ENCODE measurements around the gene ABCA10. TPM values are rescaled to one million over a fixed set of nuclear protein-coding genes. Genes with fewer than 3 reads are reported as not detected.

The ABCA10 gene
- total and polyA plus RNA-seq, 4 donors, result 0.32 to 5.5 (median 2.0) TPM

GRCh38 chr17:69150333-69150732 lies 78.3 kb downstream of the ABCA10 start:
- TF ChIP-seq HNF4G (IDR thresholded peaks at IDR 0.05) (no peak), GABPA (IDR thresholded peaks at IDR 0.05 in 1 of 2, conservative IDR thresholded peaks at IDR 0.05 in 1 of 2) (no peak), YY1 (IDR thresholded peaks at IDR 0.05) (no peak), NR2F2 (IDR thresholded peaks at IDR 0.05) (no peak), REST (IDR thresholded peaks at IDR 0.05) (no peak), HNF4A (conservative IDR thresholded peaks at IDR 0.05) (no peak), RAD21 (IDR thresholded peaks at IDR 0.05) (no peak), RXRA (IDR thresholded peaks at IDR 0.05) (no peak), FOXA2 (IDR thresholded peaks at IDR 0.05) (no peak), ZBTB33 (IDR thresholded peaks at IDR 0.05) (no peak), ATF3 (IDR thresholded peaks at IDR 0.05) (no peak), JUND (IDR thresholded peaks at IDR 0.05) (no peak)
- H3K9me3 ChIP-seq (ENCODE audit: control insufficient read depth in 4 of 4, low read length in 3 of 4), result no peaks in the 10 kb centered on the region
- WGBS, result 67% methylated on average over 1 of the region's 1 CpG

GRCh38 chr17:69147460-69147859 lies 81.2 kb downstream of the ABCA10 start:
- 87% methylated on average over 2 of the region's 2 CpGs for WGBS
- no peak for DNase-seq (ENCODE audit: low spot score)
- no peaks in the 10 kb centered on the region for H3K27me3 ChIP-seq (ENCODE audit: control insufficient read depth in 4 of 4, insufficient read depth in 4 of 4, low read length in 3 of 4)
- H3K36me3 ChIP-seq (ENCODE audit: control insufficient read depth in 4 of 4, insufficient read depth in 3 of 4, low read depth in 1 of 4, low read length in 3 of 4), result peaks cover 0 to 17% (median 5%) of the 10 kb centered on the region in 4 donors
- H3K4me1 ChIP-seq (ENCODE audit: control insufficient read depth in 4 of 4, insufficient read depth in 4 of 4, low read length in 3 of 4), result peaks cover 0 to 14% (median 10%) of the 10 kb centered on the region in 4 donors
- H3K9ac ChIP-seq (ENCODE audit: low read depth in 1 of 2, low read length in 2 of 2), result no peak overlapping the region
- no peaks in the 10 kb centered on the region for H3K9me3 ChIP-seq (ENCODE audit: control insufficient read depth in 4 of 4, low read length in 3 of 4)
- no peak overlapping the region for H3K4me3 ChIP-seq (ENCODE audit: low read depth in 1 of 3, low read length in 3 of 3)
- no peak overlapping the region for H3K27ac ChIP-seq (ENCODE audit: low read depth in 1 of 2, low read length in 2 of 2)
- TF ChIP-seq YY1 (IDR thresholded peaks at IDR 0.05), result no peak
- no peak for TF ChIP-seq MAX (IDR thresholded peaks at IDR 0.05)
- no peak for TF ChIP-seq RXRA (IDR thresholded peaks at IDR 0.05)
- no peak for TF ChIP-seq HNF4A (conservative IDR thresholded peaks at IDR 0.05)
- no peak for TF ChIP-seq REST (IDR thresholded peaks at IDR 0.05)
- no peak for TF ChIP-seq FOXA2 (IDR thresholded peaks at IDR 0.05)
- TF ChIP-seq SP1 (IDR thresholded peaks at IDR 0.05), result no peak
- no peak for TF ChIP-seq TAF1 (conservative IDR thresholded peaks at IDR 0.05)
- no peak for TF ChIP-seq EGR1 (IDR thresholded peaks at IDR 0.05; ENCODE audit: low read depth in 2 of 2)
- TF ChIP-seq NR2F2 (IDR thresholded peaks at IDR 0.05), result no peak
- no peak for TF ChIP-seq FOXA1 (IDR thresholded peaks at IDR 0.05)
- TF ChIP-seq CTCF (IDR thresholded peaks at IDR 0.05; ENCODE audit: low read depth, low read length, missing input control), result no peak
- TF ChIP-seq ATF3 (IDR thresholded peaks at IDR 0.05), result no peak
- TF ChIP-seq RAD21 (IDR thresholded peaks at IDR 0.05), result no peak
- no peak for TF ChIP-seq HNF4G (IDR thresholded peaks at IDR 0.05)
- TF ChIP-seq JUND (IDR thresholded peaks at IDR 0.05), result no peak
- TF ChIP-seq GABPA (IDR thresholded peaks at IDR 0.05 in 1 of 2, conservative IDR thresholded peaks at IDR 0.05 in 1 of 2), result no peak

More at GRCh38 chr17:69150333-69150732, 78.3 kb downstream of the ABCA10 start:
- no peak for DNase-seq (ENCODE audit: low spot score)
- H3K9ac ChIP-seq (ENCODE audit: low read depth in 1 of 2, low read length in 2 of 2), result no peak overlapping the region
- no peaks in the 10 kb centered on the region for H3K4me1 ChIP-seq (ENCODE audit: control insufficient read depth in 4 of 4, insufficient read depth in 4 of 4, low read length in 3 of 4)
- no peak overlapping the region for H3K27ac ChIP-seq (ENCODE audit: low read depth in 1 of 2, low read length in 2 of 2)
- no peaks in the 10 kb centered on the region for H3K27me3 ChIP-seq (ENCODE audit: control insufficient read depth in 4 of 4, insufficient read depth in 4 of 4, low read length in 3 of 4)
- H3K36me3 ChIP-seq (ENCODE audit: control insufficient read depth in 4 of 4, insufficient read depth in 3 of 4, low read depth in 1 of 4, low read length in 3 of 4), result peaks cover 0 to 22% (median 6%) of the 10 kb centered on the region in 4 donors
- no peak overlapping the region for H3K4me3 ChIP-seq (ENCODE audit: low read depth in 1 of 3, low read length in 3 of 3)

Measured in liver (tissue), 9 donors.